Neural progenitor cell (in vitro differentiated cells): ENCODE measurements around the gene NOVA1. TPM values are rescaled to one million over a fixed set of nuclear protein-coding genes. Genes with fewer than 3 reads are reported as not detected.

Experiments
- DNase-seq: peaks from one replicate; pipeline ENCODE4 v3.0.0-alpha.2; 2016; ENCODE audit warnings: low spot score
- H2AFZ ChIP-seq: fragments of 200-600 bp; sonication (generic); replicated peaks from 2 replicates; pipeline ENCODE4 v1.6.1; 2016; ENCODE audit warnings: antibody characterized with exemption
- H3F3A ChIP-seq: fragments of 200-600 bp; sonication (generic); 2 replicates; pipeline ENCODE4 v1.6.1; 2016; ENCODE audit warnings: antibody characterized with exemption, low read depth
- H3K27ac ChIP-seq: fragments of 200-600 bp; sonication (generic); 2 replicates; pipeline ENCODE4 v1.5.1; 2016; ENCODE audit warnings: mild to moderate bottlenecking
- H3K27me3 ChIP-seq: fragments of 200-600 bp; sonication (generic); 2 replicates; pipeline ENCODE4 v1.6.1; 2016; ENCODE audit warnings: mild to moderate bottlenecking, moderate library complexity
- H3K36me3 ChIP-seq: fragments of 200-600 bp; sonication (generic); 2 replicates; pipeline ENCODE4 v1.5.1; 2016
- H3K4me1 ChIP-seq: fragments of 200-600 bp; sonication (generic); 2 replicates; pipeline ENCODE4 v1.6.1; 2016; ENCODE audit warnings: mixed run types
- H3K4me2 ChIP-seq: fragments of 200-600 bp; sonication (generic); 2 replicates; pipeline ENCODE4 v1.6.1; 2016
- H3K4me3 ChIP-seq: fragments of 200-600 bp; sonication (generic); 2 replicates; pipeline ENCODE4 v1.5.1; 2016
- H3K79me2 ChIP-seq: fragments of 200-600 bp; sonication (generic); 2 replicates; pipeline ENCODE4 v1.6.1; 2016; ENCODE audit warnings: low read depth
- H3K9ac ChIP-seq: fragments of 200-600 bp; sonication (generic); 2 replicates; pipeline ENCODE4 v1.6.1; 2016
- H3K9me3 ChIP-seq: fragments of 200-600 bp; sonication (generic); 2 replicates; pipeline ENCODE4 v1.5.1; 2016; ENCODE audit warnings: low read depth
- H4K20me1 ChIP-seq: fragments of 200-600 bp; sonication (generic); 2 replicates; pipeline ENCODE4 v1.6.1; 2016; ENCODE audit warnings: low read depth
- H3K27ac Mint-ChIP-seq: 3 replicates; pipeline ENCODE4 v1.8.0; 2021; ENCODE audit warnings: mixed read lengths
- H3K27me3 Mint-ChIP-seq: 2 replicates; pipeline ENCODE4 v1.8.0; 2022; ENCODE audit warnings: low read depth, mild to moderate bottlenecking, inconsistent platforms, moderate library complexity, mixed read lengths; ENCODE audit not compliant: insufficient read depth
- H3K36me3 Mint-ChIP-seq: 3 replicates; pipeline ENCODE4 v1.8.0; 2021; ENCODE audit warnings: mixed read lengths
- H3K4me1 Mint-ChIP-seq: 3 replicates; pipeline ENCODE4 v1.8.0; 2021; ENCODE audit warnings: mixed read lengths
- H3K4me3 Mint-ChIP-seq: 3 replicates; pipeline ENCODE4 v1.8.0; 2021; ENCODE audit warnings: mild to moderate bottlenecking, moderate library complexity, mixed read lengths
- H3K9me3 Mint-ChIP-seq: 3 replicates; pipeline ENCODE4 v1.8.0; 2020; ENCODE audit warnings: mixed read lengths
- CTCF ChIP-seq: fragments of 200-600 bp; sonication (generic); IDR thresholded peaks from 2 replicates; pipeline ENCODE4 v1.5.1; 2017; ENCODE audit warnings: antibody characterized with exemption, mild to moderate bottlenecking
- EZH2 ChIP-seq: fragments of 200-600 bp; sonication (generic); IDR thresholded peaks from 2 replicates; pipeline ENCODE4 v1.6.1; 2017; ENCODE audit warnings: antibody characterized with exemption, mild to moderate bottlenecking, moderate library complexity
- EZH2phosphoT487 ChIP-seq: fragments of 200-600 bp; sonication (generic); IDR thresholded peaks from 2 replicates; pipeline ENCODE4 v1.6.1; 2017; ENCODE audit warnings: antibody characterized with exemption
- total RNA-seq: library from RNA; depleted of rRNA; stranded (reverse); fragments of >200 nt; gene quantifications from 2 replicates; pipeline ENCODE4 v1.2.3, GENCODE V29; 2015; ENCODE audit warnings: low replicate concordance

The NOVA1 gene
- total RNA-seq, 1 donor from 2014 or later, result 37.9 TPM

- Histone ChIP-seq H3K4me1 (no peaks in the 10 kb centered on the region), H3K27me3 (no peaks in the 10 kb centered on the region), H3K79me2 (no peaks in the 10 kb centered on the region), H3F3A (no peaks in the 10 kb centered on the region), H3K4me2 (no peak overlapping the region), H4K20me1 (no peaks in the 10 kb centered on the region), H2AFZ (no peak overlapping the region), H3K36me3 (no peaks in the 10 kb centered on the region), H3K9ac (no peak overlapping the region), H3K27ac (no peak overlapping the region), H3K9me3 (no peaks in the 10 kb centered on the region), H3K4me3 (no peak overlapping the region)
- Mint-ChIP-seq H3K9me3 (peaks cover 2% of the 10 kb centered on the region), H3K27ac (no peak overlapping the region), H3K4me3 (no peak overlapping the region), H3K36me3 (no peaks in the 10 kb centered on the region), H3K4me1 (no peaks in the 10 kb centered on the region), H3K27me3 (no peaks in the 10 kb centered on the region)
- DNase-seq, result no peak
- TF ChIP-seq EZH2phosphoT487 (no peak), EZH2 (no peak), CTCF (no peak)
Measured at GRCh38 chr14:26454105-26454504, 143.7 kb downstream of the NOVA1 start.

- H3K4me1 Mint-ChIP-seq, result peaks cover 5% of the 10 kb centered on the region
- H3K36me3 ChIP-seq, result no peaks in the 10 kb centered on the region
- no peak overlapping the region for H2AFZ ChIP-seq
- H3K79me2 ChIP-seq, result no peaks in the 10 kb centered on the region
- H3K27ac Mint-ChIP-seq, result no peak overlapping the region
- H3K27me3 ChIP-seq, result no peaks in the 10 kb centered on the region
- no peak overlapping the region for H3K9ac ChIP-seq
- no peaks in the 10 kb centered on the region for H3K27me3 Mint-ChIP-seq
- no peaks in the 10 kb centered on the region for H3K4me1 ChIP-seq
- H3K4me2 ChIP-seq, result no peak overlapping the region
- H3K9me3 ChIP-seq, result no peaks in the 10 kb centered on the region
- no peak overlapping the region for H3K4me3 ChIP-seq
- H3K9me3 Mint-ChIP-seq, result no peaks in the 10 kb centered on the region
- no peak overlapping the region for H3K4me3 Mint-ChIP-seq
- H3F3A ChIP-seq, result no peaks in the 10 kb centered on the region
- no peak for DNase-seq
- TF ChIP-seq CTCF, result no peak
- H3K36me3 Mint-ChIP-seq, result no peaks in the 10 kb centered on the region
- no peak overlapping the region for H3K27ac ChIP-seq
- peaks cover 25% of the 10 kb centered on the region for H4K20me1 ChIP-seq
Measured at GRCh38 chr14:26448181-26448855, 149.5 kb downstream of the NOVA1 start.

GRCh38 chr14:26444822-26445221, 153.0 kb downstream of the NOVA1 start:
- Histone ChIP-seq H4K20me1 (peaks cover 25% of the 10 kb centered on the region), H3K9ac (no peak overlapping the region), H3K79me2 (no peaks in the 10 kb centered on the region), H3K4me3 (no peak overlapping the region), H3K9me3 (no peaks in the 10 kb centered on the region), H3K4me2 (no peak overlapping the region), H3K36me3 (no peaks in the 10 kb centered on the region), H2AFZ (no peak overlapping the region), H3F3A (no peaks in the 10 kb centered on the region), H3K4me1 (no peaks in the 10 kb centered on the region), H3K27ac (no peak overlapping the region), H3K27me3 (no peaks in the 10 kb centered on the region)
- H3K27ac Mint-ChIP-seq, result no peak overlapping the region
- H3K36me3 Mint-ChIP-seq, result no peaks in the 10 kb centered on the region
- H3K27me3 Mint-ChIP-seq, result no peaks in the 10 kb centered on the region
- no peak overlapping the region for H3K4me3 Mint-ChIP-seq
- peaks cover 5% of the 10 kb centered on the region for H3K4me1 Mint-ChIP-seq
- TF ChIP-seq EZH2 (no peak), EZH2phosphoT487 (no peak), CTCF (no peak)
- DNase-seq, result peak; percentile 82
- H3K9me3 Mint-ChIP-seq, result no peaks in the 10 kb centered on the region
